GM19193 (cell line): ENCODE results near the gene TMEM235.

Experiments
- POLR2A ChIP-seq: IDR thresholded peaks from 4 replicates; pipeline ENCODE4 v1.6.1; 2011; ENCODE audit not compliant: insufficient read depth, insufficient read length; ENCODE audit errors: extremely low read depth

Gene TMEM235

DNA sequence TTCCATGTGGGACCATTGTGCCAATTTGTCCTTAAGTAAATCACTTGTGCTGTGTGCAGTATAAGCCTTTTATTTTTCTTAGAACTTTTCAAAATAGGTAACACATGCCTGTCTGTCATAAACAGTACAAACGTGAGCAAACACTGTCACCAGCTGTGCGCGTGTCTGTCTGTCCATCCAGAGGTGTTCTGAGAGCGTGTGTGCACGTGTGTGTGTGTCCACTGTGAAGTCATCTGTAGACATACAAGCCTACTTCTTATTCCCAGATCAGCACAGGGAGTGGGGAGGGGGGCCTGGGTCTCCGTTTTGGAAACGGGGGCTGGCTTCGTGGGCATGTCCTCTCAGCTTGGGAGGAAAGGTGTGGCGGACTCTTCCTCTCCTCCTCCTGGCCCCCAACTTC, 9.4 kb downstream of the TMEM235 start:
- TF ChIP-seq POLR2A = no peak

DNA sequence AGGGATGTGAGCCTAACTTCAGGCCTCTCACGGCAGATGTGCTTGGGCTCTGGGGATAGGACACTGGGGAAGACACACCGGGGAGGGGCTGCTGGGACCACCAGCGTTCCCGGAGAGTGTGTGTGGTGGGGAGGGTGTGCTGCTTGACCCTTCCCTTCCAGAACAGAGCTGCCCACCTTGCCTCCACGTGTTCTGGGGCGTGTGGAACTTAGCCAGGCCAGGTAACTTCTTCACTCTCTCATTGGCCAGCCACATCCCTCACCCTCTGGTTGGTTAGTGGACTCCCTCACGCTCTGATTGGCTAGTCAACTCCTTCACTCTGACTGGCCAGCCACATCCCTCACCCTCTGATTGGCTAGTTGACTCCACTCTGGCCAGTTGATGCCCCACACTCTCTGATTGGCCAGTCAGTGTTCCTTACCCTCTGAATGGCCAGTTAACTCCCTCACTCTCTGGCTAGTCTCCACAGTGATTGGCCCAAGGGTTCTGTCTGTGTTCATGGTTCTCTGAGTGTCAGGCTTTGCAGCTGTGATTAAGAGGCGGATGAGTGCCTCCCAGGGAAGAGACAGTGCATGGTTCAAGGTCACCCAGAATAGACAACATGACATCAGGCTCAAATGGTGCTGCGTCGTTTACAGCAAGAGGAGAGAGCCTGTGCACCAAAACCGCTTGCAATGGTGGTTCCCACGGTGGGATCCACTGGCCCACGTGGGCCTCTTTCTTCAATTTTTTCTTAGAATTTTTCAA, 10.0 kb downstream of the TMEM235 start:
- TF ChIP-seq POLR2A = no peak

DNA sequence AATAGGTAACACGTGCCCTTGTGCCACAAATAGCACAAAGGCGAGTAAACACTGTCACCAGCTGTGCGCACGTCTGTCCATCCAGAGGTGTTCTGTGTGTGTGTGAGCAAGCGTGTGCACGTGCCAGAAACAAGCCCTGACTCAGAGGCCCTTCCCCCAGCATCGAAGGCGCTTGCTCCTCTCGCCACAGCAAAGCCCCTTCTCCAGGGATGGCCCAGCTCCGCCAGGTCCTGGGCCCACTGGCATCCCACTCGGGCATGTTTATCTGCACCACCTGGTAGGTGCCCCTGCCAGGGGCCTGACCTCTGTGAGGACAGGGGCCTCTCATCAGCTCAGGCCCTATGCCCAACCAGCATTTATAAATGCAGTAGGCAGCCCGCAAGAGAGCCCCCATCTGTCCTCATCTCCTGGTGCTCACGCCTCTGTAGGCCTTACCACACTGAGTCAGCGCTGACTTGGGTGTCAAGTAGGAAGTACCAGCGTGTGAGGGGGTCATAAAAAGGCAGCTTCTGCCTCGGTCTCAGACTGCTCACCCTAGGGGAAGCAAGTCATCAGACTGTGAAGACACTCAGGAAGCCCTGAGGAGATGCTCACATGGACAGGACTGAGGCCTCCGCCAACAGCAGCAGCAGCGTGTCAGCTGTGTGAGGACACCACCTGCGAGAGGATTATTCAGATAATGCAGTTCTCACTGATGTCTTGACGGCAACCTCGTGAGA, 10.8 kb downstream of the TMEM235 start:
- TF ChIP-seq POLR2A = no peak

DNA sequence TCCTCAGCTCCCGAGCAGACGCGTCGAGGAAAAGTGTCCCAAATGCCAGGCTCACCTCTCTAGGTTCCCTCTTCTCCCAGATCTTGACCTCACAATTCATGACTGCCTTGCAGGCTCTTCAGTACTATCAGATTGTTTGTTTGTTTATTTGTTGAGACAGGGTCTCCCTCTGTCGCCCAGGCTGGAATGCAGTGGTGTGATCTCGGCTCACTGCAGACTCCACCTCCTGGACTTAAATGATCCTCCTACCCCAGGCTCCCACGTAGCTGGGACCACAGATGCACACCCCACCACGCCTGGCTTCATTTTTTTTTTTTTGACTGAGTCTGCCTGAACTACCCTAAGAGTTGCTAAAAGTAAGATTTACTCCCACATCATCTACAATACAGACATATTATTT, 15.9 kb downstream of the TMEM235 start:
- TF ChIP-seq POLR2A = no peak

DNA sequence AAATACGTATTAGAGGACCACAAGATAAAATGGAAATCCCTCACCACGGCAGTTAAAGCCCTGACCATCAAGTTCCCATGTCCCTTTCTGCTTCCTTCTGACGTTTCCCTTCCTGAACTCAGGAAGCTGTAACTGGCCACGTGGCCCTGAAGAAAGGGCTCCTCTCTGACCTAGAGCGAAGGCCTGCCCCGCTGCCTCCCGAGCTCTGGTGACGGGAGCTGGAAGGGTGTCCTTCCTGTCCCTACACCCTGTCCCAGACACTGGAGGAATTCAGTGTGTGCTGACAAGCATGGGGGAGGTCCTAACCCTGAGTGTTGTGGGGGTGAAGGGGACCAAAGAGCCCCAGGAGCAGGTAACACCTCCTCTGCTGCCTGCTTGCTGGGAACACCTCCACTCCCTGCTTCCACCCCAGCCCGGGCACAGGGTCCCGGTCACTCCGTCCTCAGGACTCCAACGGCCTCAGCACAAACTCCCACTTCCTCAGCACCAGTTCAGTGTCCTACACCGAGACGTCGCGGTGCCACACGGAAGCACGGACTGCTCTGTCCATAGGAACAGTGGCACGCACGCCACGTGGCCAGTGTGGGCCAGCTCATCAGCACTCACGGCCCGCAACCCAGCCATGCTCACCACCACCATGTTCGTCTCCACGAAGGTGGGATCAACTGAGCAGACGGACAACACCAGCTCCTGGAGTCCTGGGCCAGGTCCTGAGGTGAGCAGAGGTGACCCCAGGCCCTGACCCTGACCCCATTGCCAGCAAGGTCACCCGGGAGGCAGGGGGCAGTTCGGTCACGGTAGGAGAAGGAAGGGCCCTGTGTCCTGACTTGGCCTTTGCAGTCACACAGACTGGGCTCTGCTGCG, 16.9 kb downstream of the TMEM235 start:
- no peak for TF ChIP-seq POLR2A

DNA sequence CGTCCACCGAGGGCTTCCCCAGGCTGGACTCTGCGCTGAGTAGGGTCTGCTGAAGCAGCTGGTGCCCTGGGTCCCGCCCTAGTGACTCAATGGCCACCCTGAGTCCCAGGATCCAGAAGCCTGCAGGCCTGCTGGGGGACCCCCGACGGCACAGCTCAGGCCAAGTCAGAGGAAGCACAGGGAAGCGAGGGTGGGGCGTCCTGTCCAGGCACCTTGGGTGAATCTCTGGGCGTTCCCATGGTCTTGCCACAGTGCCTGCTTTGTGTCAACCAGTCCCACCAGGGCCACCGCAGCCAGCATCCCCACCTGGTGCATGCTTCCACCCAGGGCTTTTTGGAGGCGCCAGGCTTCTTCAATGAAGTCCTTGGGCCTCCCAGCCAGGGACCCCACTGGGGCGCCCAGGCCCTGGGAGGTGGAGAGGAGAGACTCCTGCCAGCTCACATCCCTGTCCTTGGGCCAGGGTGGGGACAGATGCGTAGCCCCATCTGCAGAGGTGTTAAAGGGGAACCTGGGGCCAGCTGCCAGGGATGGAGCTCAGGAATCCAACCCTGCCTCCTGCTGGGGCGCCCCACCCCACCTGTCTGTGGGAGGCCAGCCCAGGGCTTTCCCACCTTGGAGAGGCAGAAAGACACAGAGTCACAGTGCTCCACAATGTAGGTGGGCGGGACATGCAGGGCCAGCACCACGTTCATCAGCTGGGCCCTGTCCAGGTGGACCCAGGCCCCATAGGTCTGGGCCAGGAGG, 17.8 kb downstream of the TMEM235 start:
- TF ChIP-seq POLR2A = no peak

DNA sequence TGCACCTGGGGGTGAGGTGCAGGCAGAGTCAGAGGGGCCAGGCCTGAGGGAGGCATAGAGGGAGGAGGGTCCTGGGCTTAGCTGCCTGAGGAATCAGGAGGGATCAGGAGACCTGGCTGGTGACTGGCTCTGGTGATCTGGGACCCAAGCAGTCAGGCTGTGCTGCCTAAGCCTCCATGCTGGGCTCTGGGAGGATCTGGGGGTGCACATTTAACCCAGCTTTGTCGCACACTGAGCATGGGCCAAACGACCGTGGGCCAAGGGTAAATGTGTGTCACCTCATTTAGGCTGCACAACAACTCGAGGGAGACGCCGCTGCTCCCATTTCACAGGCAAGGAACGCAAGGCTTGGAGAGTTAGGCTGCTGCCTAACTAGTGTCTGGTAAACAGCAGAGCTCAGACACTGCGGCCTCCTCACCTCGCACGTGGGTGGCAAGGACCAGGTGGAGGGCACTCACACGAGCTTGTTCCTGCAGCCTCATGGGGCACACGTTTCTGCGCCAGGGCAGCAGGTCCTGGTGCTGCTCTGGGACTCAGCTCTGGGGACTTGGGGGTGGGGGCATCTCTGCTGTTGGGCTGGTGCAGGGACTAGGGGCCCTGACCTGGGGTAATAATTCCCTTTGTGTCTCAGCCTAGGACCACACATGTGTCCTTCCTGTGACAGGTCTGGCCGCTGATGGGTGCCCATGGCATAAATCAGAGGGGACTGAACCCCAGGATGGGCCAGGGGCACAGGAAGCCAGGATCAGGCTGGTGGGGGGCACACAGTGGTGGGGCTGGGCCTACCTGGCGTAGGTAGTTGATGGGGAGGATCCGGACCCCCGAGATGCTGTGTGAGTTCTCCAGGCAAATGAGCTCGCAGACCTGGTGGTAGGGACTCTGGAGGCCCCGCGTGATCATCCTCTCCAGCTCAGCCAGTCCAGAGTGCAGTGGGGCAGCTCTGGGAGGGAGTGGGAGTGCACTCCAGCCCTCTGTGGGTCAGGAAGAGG, 18.7 kb downstream of the TMEM235 start:
- no peak for TF ChIP-seq POLR2A

DNA sequence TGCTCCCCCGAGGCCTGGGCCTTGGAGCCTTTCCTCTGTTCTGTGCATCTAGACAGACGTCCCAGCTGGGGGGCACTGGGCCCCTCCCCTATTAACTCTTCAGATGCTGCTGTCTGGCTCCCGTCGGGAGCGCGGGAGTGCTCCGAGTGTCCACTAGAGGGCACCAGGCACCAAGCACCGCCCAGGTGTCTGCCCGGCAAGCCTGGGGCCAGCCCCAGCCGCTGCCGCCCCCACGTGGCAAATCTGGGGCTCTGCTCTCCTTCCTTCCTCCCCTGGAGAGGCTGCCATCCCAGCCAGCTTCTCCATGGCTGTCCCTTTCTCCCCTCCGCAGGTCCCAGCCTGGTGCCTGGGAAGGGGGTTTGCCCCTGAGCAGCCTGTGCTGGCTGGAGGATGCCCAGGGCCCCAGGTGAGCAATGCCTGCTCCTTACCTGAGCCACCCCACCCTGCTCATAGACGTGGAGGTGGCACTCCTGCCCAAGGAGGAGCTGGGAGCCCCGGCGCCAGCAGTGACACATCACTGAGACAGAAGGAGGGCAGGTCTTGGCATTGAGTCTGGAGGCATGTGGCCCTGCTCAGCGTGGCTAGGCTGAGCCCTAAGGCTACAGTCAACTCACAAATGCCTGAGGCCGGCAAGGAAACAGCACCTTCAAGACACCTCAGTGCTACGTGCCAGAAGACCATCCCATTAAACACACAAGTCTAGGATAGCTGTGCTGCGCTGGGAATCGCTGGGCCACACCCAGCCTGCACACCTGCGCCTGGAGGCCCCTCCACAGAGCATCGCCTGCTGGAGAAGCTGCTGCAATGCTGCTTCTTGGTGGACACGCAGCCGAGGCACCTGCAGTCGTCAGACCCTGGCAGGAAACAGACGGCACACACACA, 19.7 kb downstream of the TMEM235 start:
- no peak for TF ChIP-seq POLR2A

DNA sequence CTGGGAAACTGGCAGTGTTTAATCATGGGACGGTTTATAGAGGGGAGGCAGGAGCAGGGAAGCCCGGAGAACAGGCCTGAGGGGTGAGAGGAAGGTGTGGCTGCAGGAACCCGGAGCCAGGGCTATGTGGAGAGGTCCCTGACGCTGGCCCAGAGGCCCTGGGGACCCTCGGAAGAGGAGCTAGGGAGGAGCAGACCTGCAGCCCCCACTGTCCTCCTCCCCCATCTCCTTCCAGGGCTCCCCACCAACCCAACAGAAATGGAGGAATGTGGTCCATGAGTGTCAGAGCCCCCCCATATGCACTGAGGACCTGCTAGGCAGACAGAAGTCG, 20.3 kb downstream of the TMEM235 start:
- no peak for TF ChIP-seq POLR2A

DNA sequence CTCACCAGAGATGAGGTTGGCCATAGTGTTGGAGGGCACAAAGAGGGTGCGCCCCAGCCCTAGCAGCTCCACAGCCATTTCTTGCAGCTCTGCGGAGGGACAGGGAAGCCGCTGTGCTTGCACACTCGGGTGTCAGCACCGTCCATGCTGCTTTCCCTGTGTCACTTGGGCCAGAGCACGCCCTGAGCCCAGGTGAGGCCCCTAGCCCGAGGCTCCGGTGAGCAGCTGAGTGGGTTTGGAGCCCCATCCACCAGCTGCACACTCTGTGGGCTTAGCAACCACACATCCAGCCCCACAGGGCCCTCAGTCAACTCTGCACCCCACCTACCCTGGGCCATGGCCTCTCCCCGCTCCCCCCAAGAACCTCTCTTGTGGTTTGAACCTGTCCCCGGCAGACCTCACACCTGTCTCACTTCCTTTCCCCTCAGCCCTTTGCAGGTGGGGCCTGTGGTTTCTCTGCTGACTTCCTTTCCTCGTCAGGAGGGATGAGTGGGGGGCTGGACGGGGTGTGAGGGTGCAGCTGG, 20.7 kb downstream of the TMEM235 start:
- TF ChIP-seq POLR2A = no peak

DNA sequence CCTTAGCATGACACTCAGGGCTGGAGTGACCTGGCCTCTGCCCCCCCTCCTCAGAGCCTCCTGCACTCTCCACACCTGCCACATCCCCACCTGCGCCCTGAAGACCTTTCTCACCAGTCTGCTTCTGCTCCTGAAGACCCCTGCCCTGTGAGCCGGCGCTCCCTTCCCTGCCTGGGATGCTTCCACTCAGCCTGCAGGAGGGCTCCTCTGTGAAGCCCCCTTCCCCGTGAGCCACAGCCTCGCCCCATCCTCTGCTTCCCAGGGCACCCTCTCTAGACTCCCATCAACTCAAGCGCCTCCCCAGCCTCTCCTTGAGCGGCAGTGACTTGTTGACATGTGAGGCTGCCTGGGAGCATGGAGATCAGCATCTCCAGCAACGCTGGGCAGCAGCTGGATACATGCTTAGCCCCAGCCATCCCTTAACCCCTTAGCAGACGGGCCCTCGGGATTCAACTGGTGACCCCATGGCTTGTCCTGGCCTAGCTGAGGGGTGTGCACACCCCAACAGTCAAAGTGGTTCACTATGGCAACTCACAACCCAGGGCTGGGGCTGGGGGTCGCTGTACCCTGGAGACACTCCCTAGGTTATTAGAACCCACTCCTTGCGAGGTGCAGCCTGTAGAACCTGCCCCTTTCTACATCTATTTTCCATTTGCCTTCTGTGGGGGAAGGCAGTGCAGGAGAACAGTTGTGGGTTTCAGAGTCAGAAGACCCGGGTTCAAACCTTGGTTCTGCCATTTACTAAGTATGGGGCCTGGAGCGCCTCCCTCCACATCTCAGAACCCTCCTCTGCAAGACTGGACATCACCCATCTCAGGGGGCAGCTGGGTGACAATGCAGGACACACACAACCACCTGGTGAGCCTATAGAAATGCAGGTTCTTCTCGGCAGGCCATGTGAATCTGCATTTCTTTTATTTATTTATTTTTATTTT, 21.5 kb downstream of the TMEM235 start:
- no peak for TF ChIP-seq POLR2A
